ENCODE results near the gene CYP26C1.
A peak's percentile ranks its signal among the peaks of the same experiment; 100 is the strongest.

The CYP26C1 gene, protein sequence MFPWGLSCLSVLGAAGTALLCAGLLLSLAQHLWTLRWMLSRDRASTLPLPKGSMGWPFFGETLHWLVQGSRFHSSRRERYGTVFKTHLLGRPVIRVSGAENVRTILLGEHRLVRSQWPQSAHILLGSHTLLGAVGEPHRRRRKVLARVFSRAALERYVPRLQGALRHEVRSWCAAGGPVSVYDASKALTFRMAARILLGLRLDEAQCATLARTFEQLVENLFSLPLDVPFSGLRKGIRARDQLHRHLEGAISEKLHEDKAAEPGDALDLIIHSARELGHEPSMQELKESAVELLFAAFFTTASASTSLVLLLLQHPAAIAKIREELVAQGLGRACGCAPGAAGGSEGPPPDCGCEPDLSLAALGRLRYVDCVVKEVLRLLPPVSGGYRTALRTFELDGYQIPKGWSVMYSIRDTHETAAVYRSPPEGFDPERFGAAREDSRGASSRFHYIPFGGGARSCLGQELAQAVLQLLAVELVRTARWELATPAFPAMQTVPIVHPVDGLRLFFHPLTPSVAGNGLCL

DNA sequence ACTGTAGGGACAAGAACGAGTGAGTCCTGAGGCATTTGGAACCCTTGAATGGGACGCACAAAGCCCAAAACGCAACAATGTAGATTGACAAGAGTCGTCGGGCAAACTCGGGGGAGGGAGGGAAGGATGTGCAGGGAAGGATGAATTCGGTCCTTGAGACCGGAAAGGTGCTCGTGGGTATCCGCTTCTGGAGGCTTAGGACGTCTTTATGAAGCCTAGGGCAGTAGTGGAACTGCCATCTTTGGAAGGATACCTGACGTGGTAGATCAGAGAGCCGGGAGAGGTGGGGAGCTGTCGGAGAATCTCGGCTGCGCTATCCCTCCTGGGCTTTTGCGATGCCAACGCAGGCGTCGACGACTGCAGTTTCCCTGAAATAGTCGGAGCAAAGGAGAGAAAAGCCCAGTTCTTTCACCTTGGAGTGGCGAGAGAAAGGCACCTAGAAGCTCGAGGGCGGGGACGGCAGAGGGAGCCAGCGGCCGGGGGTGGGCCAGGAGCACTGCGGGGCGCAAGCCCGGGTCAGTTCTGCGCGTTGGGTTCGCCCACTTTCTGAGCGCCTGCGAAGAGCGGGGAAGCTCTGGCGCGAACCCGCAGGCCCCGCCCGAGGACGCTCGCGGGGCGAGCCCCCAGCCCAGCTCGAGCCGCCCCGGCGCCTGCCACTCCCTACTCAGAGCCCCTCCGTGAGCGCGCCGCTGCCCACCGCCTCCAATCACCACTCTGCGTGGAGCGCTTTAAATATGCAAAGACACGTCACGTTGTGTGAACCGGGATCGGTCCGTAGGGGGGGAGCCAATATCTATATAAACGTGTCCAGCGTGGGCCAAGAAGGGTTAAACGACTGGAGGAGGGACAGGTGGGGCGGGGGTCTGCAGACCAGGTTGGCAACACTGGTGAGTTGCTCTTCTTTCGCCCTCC, at the start of gene CYP26C1:
TSS of gene CYP26C1 (plus strand) at position 824 of the 912 bp plus-strand sequence. CDS start 466 bp downstream, outside the sequence.
- no peak for DNase-seq (ENCODE audit: low spot score)

DNA sequence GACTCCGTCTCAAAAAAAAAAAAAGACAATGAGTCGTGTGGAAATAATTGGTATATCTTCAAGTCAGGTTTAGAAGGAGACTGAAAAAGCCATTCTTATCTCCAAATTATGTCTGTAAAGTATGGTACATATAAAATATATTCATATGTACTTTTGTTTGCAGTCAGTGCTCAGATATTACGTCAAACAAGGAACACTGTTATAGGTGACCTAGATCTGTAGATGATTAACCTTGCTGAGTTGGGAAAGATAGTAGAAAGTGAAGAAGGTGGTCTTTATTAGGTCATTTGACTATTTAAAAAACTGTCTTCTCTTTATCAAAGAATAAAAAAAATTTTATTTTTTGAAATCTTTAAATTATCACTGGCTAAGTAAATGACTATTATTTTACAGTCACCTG, 44.9 kb upstream of the CYP26C1 start:
- no peak for DNase-seq (ENCODE audit: low spot score)

DNA sequence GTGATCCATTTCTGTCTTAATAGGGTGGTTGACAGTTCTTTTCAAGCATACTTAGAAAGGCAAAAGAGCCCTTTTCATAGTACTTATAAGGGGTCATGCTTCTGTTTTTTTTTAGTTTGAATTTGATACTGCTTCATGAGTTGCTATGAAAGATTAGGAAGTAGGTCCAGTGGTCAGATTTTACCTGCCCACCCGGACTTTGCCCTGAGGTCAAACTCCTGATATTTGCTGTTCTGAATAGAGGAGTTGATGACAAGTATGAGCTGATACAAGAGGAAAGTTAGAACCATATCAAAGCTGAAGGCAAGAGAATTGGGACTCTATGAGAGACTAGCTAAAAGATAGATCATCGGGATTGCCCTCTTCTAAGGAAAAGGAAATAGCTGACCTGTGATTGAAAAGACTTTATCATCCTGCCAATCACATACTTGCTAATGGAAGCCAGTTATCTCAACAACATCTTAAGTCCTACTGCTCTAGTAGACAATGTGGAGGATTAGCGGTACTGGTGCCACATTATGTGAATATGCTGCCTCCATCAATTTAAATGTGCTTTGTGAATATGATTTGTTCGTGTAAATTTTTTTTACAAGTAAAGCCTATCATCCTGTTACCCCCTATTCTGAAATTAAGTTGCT, 37.5 kb upstream of the CYP26C1 start:
- DNase-seq (ENCODE audit: low spot score): no peak

DNA sequence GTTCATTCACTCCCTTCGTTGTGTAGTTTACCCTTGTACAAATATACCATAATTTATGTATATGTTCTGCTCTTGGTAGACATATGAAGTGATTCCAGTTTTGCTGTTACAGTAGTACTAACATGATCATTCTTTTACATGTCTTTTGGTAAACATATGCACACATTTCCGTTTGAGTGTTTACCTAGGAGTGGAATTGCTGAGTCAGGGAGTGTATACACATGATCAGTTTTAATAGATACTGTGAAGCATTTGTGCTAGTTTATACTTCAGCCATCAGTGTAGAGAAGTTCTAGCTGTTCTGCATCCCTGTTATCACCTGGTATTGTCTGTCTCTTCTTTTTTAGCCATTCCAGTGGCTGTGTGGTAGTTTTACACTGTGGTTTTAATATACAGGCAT, 34.5 kb upstream of the CYP26C1 start:
- DNase-seq (ENCODE audit: low spot score): no peak

DNA sequence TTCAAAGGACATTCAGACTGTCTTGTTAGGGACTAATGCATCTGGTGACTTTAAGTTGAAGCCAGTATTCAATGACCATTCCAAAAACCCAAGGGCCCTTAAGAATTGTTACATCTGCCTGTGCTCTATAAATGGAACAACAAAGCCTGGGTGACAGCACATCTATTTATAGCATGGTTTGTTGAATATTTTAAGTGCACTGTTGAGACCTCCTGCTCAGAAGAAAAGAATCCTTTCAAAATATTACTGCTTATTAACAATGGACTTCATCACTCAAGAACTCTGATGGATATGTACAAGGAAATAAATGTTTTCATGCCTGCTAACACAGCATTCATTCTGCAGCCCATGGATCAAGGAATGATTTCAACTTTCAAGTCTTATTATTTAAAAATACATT, 33.1 kb upstream of the CYP26C1 start:
- DNase-seq (ENCODE audit: low spot score): no peak

DNA sequence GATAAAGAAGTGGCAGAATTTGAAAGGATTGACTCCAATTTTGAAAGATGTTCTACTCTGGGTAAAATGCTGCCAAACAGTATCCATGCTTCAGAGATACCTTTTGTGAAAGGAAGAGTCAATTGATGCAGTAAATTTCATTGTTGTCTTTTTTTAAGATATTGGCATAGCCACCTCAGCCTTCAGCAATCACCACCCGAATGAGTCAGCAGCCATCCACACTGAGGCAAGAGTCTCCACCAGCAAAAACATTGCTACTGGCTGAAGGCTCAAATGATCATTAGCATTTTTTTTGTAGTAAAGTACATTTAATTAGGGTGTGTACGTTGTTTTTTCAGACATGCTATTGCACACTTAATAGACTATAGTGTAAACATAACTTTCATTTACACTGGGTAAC, 31.7 kb upstream of the CYP26C1 start:
- no peak for DNase-seq (ENCODE audit: low spot score)

DNA sequence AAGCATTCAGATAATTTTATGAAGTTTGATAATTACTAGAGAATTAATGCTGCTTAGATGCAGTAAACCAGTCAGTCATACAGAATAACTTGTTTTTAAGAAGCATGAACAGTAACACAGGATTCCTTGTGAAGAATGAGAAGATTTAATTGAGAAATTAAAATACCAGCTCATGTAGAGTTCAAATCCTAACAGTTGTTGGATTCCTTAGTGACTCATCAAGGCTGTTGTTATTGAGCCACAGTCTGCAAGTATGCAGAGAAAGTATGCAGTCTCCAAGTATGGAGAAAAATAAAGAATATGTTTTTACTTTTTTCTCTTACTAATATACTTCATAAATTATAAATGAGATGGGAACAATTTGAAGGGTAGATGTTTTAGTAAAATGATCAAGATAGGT, 30.2 kb upstream of the CYP26C1 start:
- peak; percentile 64 for DNase-seq (ENCODE audit: low spot score)

DNA sequence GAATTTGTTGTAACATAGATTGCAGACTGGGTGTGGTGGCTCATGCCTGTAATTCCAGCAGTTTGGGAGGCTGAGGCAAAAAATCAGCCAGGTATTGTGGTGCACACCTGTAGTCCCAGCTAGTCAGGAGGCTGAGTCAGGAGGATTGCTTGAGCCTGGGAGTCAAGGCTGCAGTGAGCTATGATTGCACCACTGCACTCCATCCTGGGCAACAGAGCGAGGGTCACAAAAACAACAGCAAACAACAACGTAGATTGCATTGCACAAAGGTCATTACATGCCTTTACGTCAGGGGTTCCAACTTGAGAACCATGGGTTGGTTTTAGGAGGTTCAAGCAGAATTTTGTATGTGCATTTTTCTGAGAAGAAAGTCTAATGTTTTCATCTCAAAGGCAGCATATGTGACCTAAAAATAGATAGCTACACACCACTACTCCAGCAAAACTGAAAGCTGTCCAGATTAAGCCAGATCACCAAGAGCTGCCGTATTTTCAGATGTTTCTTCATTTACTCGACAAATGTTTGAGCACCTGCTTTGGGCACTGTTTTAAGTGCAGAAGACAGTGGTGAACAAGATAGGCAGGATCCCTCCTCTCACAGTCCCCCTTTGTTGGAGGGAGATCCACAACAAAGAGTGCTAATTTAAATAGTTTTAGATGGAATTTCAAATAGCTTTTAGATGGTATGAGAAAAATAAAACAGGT, 28.3 kb upstream of the CYP26C1 start:
- DNase-seq (ENCODE audit: low spot score): peak; percentile 28

DNA sequence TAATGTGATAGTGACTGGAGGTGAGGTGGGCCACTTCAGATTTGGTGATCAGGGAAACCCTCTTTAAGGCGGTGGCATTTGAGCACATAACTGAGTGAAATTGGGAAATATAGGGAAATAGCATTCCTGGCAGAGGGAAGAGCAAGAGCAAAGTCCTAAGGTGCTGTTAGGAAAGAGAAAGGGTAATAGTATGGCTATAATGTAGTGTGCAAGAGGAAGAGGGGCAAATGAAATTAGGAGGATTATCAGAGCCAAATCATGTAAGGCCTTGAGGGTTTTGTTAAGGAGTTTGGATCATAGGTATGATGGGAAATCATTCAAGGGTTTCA, 27.8 kb upstream of the CYP26C1 start:
- no peak for DNase-seq (ENCODE audit: low spot score)

DNA sequence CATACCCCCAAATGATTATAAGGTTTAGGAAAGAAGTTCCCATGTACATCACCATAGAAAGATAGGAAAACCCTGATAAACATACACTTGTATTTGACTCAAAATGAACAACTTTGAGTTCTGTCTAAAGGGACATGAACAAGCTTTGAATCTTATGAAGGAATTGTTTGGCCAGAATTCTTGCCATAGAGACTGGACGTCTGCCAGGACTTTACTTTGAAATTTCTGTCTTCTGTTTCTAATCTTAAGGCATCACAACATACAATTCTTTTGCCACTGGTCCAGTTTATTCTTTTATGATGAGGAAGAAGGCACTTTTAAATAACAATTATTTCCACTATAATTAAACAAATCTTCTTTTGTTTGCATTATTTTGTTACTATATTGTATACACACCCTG, 26.2 kb upstream of the CYP26C1 start:
- DNase-seq (ENCODE audit: low spot score): no peak

DNA sequence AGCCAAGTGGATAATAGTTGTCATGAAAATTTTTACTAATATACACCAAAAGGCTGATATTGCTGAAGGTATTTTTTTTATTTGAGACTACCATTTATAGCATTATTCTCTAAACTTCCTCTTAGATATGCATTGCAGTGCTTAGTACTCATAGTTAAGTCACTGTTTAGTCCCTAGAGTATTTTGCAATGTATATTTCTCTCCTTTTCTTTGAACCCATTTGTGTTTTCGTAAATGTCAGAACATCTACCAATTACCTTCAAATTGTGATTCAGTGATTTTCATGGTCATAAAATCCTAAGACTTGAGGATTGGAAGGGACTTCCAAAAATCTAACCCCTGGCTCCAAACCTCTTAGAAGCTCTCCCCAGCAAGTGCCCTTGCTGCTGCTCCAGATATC, 21.5 kb upstream of the CYP26C1 start:
- DNase-seq (ENCODE audit: low spot score): no peak

DNA sequence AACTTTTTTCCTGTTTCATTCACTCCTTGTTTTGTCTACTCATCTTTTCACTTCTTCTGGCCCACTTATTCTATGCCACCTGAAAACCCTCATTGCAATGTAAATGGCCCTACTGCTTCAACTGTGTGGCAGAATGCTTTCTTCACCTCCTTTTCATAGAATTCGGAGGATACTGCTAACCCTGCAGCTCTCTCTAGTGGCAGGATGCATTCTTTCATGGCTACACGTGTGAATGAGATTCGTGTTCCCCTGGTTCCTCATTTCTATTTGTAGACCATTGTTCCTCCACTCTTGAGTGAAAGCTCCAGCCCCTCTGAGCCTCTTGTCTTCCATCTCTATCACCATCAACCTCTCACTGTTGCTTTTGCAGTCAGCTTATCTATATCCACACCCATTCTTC, 20.9 kb upstream of the CYP26C1 start:
- peak; percentile 47 for DNase-seq (ENCODE audit: low spot score)

DNA sequence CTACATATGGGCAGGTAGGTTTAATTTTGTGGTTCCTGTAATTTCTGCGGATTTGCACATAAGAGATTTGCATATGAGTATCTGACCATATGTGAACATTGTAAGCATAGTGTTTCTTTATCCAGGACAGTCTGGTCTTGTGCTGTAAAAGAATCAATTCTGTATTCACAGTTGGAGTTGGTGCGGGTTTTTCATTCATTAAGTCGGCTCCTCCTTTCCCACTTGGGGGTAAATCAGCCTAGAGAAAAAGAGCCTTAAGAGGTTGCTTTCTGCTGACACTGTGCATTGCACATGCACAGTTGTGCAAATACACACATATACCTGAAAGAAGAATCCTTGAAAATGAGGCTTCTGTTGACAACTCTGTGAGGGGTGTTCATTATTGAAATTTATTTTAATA, 6.1 kb upstream of the CYP26C1 start:
- no peak for DNase-seq (ENCODE audit: low spot score)

DNA sequence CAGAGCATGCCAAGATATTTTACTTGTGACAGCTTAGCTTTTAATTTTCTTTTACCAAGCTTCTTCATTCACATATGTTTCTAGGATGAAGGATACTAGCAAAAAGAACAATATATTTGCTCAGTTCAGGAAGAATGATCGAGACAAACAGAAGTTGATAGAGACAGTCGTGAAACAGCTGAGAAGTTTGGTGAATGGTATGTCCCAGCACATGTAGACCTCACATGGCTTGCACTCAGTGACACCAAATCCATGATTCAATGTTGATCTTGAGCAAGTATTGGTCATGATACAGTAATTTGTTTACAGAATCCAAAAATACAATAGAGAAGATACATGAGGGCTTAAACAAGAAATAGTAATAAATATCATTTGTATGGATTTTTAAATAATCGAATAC, 2.5 kb upstream of the CYP26C1 start:
- no peak for DNase-seq (ENCODE audit: low spot score)

DNA sequence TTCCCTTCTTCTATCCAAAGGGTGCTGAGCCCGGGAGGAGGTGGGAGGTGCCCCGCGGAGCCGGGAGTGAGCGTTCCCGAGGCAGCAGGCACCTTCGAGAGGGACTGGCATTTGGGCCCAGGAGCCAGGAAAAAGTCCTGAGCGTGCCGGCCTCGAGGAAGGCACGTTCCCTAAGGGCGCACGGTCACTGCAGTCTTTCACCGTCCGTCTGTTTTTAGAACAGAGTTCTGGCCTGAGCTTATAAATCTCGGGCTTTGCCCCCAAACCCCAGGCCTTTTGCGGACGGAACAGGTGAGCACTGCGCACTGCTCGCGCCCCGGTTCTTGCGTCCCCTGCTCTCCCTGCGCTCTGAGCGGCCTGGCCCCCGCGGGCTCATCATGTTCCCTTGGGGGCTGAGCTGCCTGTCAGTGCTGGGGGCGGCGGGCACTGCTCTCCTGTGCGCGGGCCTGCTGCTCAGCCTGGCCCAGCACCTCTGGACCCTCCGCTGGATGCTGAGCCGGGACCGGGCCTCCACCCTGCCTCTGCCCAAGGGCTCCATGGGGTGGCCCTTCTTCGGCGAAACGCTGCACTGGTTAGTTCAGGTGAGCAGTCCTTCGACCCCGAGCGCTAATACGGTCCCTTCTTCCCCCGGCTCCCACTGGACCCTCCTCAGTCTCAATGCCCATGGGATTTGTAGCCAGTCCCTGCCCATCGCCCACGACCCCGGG, 442 bp downstream of the CYP26C1 start:
- DNase-seq (ENCODE audit: low spot score): no peak

DNA sequence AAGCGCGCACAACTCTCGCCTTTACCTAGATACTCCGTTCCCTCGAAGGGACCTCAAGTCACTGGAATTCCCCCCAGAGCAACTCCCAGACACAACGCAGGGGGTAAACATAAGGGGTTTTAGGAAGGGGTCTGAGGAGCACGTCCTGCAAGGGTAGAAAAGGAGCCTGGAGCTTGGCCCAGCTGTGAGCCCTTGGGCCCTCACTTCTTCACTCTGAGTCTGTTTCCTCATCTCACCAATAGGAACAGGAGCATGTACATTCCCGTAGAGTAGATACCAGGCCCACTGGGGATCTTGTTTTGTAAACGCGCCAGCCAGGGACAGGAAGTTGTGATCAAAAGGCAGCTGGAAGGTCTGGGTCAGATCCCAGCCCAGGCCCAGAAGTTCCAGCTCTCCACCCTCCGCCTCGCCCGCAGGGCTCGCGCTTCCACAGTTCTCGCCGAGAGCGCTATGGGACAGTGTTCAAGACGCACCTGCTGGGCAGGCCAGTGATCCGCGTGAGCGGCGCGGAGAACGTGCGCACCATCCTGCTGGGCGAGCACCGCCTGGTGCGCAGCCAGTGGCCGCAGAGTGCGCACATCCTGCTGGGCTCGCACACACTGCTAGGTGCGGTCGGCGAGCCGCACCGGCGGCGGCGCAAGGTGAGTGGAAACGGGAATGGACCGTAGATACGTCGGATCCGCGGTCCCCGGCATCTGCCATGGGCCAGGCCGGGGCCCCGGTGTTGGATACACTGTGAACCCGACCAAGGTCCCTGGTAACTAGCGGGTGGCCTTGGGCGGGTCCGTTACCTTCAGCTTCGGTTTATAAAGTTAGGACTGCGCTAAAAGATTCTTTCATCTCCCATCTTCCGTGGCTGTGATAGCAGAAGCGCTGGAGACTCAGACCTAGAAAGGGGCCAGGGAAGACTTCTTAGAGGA, 1.3 kb downstream of the CYP26C1 start:
- no peak for DNase-seq (ENCODE audit: low spot score)

DNA sequence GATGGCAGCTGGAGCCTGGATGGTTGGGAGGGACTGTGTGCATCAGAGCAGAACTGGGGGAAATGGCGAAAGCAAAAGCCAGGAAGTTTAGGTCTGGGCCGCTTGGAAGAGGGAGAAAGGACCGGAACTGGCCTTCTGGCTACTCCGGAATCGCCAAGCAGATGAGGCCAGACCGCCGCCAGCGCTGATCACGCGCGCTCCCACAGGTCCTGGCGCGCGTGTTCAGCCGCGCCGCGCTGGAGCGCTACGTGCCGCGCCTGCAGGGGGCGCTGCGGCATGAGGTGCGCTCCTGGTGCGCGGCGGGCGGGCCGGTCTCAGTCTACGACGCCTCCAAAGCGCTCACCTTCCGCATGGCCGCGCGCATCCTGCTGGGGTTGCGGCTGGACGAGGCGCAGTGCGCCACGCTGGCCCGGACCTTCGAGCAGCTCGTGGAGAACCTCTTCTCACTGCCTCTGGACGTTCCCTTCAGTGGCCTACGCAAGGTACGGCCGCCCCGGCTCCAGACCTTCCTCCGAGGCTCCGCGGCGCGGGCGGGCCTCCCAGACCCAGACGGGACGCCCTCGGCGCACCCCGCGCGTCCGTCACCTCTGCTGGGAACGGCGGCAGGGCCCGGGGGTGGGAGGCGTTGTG, 2.0 kb downstream of the CYP26C1 start:
- peak; percentile 77 for DNase-seq (ENCODE audit: low spot score)

DNA sequence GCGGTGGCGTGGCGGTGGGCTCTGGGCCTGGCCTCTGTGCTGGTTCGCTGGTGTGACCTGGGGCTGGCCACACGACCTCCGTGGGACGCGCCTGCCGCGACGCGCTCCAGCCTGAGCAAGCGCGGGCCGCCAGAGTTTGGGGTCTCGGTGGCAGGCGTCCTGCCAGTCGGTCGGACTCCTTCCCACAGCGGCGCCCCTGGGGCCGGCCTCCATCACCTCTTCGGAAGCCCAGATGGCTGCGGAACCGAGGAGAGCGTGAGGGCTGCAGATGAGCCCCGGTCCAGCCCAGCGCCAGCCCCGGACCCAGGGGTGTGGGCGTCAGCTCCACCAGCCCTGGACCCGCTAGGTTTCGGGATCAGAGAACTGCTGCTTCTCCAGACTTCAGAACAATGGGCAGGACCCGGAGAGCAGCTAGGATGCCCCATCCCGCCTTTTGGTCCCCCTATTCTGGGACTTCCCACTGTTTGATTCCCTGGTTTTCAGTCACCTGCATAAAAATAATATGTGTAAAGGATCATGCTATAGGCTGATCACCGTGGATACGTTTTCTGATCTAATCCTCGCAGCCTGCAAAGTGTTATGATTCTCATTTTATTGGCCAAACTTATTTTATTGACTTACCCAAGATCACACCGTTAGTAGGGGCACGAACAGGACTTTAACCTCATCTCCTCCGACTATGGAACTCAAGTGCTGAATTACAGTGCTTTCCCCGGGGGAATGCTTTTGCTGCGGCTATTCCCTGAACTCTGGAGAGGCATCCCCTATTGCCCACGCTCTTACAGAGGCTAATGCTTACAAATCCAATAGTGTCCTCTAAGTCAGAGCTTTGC, 2.8 kb downstream of the CYP26C1 start:
- no peak for DNase-seq (ENCODE audit: low spot score)

All from hepatic stellate cell (primary cell).